HG02938 (cell line): ENCODE data around the gene TRPM5.
A peak's percentile ranks its signal among the peaks of the same experiment; 100 is the strongest.

Experiments used
- ATAC-seq: cut with Tn5 transposase; IDR thresholded peaks from one replicate; pipeline ENCODE4 v1.9.1; 2021; ENCODE audit warnings: mild to moderate bottlenecking, moderate library complexity; ENCODE audit not compliant: unreplicated experiment

TRPM5 gene

DNA sequence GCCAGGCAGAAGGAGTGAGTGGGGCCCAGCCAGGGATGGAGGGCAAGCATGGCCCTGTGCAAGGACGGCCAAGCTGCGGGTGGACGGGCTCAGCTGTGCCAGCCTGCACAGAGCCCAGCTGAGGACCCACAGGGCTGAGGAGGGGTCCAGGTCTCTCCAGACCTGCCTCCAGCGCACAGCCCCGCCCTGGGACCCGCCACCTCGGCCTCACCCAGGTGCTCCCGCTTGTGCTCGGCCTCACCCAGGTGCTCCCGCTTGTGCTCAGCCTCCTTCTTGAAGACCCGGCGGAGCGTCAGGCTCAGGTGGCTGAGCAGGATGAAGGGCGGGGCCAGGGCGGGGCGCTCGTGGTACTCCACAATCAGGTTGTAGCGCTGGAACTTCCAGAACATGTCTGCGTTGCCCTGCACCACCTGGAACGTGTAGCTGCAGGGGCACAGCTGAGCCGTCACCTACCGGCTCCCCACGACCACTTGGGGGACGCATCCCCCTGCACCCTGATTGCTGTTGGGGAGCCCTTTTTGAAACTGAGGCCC, 37.4 kb downstream of the TRPM5 start:
- ATAC-seq, result no peak

DNA sequence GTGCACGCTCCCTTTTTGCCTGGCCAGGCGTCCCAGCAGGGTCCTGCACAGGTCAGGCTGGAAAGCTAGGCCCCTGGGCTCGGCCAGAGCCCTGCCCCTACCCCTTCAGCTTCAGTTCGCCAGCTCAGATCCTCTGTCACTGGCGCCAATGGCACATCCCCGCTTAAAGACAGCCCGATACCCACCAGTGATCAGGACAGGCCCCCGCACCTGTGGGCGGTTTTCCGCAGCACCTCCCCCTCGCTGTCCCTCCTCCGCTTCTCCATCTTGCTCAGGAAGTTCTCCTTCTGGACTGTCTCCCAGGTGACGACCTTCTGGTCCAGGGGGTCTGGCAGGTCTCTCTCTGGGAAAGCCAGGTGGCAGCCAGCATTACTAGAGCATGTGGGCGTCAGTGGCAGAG, 37.9 kb downstream of the TRPM5 start:
- ATAC-seq, result no peak

DNA sequence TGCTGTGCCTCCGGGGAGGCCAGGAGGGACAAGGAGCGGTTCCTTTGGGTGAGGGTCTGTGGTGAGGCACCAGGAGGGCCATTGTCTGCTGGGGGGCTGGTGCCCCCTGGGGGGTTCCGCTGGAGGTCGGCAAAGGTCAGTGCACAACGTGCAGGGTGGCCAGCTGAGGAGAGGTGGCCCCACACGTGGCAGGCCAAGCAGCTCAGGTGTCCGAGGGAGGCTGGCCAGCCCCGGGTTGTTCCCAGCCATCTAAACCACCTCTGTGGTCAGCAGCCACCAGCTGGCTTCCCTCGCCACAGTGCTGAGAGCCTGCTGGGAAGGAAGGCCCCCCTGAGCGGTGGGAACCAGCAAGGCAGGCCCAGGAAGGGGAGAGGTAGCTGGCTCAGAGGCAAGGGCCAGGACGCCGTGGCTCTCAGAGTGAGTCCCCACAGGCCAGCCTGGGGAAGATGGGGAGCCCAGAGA, 39.5 kb downstream of the TRPM5 start:
- no peak for ATAC-seq

DNA sequence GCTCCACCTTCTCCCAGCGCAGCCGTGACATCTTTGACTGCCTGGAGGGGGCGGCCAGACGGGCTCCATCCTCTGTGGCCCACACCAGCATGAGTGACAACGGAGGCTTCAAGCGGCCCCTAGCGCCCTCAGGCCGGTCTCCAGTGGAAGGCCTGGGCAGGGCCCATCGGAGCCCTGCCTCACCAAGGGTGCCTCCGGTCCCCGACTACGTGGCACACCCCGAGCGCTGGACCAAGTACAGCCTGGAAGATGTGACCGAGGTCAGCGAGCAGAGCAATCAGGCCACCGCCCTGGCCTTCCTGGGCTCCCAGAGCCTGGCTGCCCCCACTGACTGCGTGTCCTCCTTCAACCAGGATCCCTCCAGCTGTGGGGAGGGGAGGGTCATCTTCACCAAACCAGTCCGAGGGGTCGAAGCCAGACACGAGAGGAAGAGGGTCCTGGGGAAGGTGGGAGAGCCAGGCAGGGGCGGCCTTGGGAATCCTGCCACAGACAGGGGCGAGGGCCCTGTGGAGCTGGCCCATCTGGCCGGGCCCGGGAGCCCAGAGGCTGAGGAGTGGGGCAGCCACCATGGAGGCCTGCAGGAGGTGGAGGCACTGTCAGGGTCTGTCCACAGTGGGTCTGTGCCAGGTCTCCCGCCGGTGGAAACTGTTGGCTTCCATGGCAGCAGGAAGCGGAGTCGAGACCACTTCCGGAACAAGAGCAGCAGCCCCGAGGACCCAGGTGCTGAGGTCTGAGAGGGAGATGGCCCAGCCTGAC, 41.2 kb downstream of the TRPM5 start:
- no peak for ATAC-seq

DNA sequence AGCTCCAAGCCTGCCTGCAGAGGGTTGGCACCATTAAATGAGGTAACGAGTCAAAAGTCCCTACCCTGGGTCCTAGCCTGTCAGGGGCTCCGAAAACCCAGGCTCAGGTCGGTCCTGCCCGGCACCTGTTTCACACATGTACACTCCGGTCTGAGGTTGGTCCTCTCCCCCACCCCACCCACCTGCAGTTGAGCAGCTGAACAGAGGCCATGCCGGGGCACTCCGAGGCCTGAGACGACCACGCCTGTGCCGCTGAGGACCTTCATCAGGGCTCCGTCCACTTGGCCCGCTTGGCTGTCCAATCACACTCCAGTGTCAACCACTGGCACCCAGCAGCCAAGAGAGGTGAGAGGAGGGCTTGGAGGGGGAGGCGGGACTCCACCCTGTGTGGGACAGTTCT, 42.2 kb downstream of the TRPM5 start:
- ATAC-seq, result no peak

DNA sequence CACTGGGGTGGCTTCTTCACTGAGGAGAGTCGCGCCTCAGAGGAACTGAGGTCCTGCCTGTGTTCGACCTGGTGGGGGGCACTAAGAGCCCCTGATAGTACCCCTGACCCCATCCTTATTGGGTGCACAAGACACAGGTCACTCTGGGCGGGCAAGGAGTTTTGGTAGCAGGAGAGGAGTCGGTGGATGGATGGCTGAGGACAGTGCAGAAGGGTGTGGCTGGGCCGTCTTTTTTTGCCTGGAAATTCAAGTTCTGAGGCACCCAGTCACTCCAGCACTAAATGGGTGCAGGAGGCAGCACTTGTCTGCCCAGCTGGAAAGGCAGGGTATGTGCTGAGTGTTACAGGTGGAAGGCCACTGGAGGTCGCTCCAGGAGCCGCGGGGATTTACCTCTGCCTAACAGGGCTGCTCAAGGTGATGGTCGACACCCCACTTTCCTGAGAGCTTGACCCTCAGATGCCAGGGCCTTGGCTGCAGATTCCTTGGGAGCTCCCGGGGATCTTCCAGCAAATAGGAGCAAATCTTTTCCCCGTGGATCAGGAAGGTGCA, 42.8 kb downstream of the TRPM5 start:
- no peak for ATAC-seq

DNA sequence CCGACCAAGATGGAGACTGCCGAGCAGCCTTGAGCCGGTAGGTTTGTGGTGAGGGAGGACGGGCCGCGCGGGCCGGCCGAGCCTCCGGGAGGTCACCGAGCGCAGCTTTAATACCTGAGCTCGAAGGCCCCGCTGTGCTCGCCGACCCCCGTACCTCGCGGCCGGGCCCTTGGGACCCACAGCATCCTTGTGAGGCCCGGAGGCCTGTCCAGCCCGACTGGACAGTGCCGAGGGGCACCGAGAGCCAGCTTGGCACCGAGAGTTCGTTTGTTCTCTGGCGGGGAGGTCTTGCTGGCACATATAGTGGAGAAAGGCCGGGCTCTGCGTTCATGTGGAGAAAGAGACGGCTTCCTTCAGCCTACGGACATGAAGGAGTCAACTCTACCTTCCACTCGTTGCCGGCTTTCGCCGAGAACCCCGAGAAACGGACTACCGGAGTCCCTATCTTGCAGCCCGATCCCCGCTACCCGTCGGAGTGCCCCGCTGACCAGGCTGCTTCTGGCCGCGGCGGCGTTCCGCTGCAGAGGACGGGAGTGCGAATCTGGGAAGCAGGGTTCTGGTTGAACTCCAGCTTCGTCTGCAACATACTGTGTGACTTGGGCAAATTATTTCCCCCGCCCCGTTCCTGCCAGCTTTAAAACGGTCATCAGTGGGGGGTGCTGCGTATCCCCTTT, 43.4 kb downstream of the TRPM5 start:
- no peak for ATAC-seq

DNA sequence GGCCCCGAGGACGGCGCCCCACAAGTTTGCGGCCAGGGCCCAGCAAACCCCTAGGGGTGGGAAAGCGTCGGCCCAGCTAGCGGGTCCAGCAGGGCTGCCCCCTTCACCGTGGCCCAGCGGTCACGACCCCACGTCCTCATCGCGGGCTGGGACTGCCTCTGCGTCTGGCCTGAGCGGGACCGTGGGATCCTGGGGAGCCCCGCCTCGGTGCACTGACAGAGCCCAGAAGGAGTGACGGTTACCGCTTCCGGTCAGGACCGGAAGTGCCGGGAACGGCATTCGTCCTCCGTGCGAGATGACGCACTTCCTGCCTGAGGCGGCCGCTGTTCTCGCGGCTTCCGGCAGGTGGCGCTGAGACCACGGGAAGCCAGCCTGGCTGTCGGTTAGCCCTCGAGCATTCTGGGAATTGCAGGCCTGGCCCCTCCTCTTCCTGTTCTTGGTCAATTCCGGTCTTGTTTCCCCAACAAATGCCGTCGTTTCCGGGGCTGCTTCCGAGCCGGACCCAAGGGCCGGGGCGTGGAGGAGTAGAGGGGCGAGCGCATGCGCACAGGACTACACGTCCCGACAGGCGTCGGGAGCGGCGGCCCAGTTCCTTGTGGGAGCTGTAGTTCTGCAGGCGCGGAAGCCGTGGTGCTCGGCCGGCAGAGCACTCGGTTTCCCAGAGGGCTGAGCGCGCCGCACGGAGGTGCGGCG, 44.1 kb downstream of the TRPM5 start, which contains the start of gene TSSC4:
TSSC4 (plus strand) TSS at position 682 of the 693 bp plus-strand sequence. CDS start 1,884 bp downstream, outside the sequence.
- ATAC-seq, result peak; percentile 89

DNA sequence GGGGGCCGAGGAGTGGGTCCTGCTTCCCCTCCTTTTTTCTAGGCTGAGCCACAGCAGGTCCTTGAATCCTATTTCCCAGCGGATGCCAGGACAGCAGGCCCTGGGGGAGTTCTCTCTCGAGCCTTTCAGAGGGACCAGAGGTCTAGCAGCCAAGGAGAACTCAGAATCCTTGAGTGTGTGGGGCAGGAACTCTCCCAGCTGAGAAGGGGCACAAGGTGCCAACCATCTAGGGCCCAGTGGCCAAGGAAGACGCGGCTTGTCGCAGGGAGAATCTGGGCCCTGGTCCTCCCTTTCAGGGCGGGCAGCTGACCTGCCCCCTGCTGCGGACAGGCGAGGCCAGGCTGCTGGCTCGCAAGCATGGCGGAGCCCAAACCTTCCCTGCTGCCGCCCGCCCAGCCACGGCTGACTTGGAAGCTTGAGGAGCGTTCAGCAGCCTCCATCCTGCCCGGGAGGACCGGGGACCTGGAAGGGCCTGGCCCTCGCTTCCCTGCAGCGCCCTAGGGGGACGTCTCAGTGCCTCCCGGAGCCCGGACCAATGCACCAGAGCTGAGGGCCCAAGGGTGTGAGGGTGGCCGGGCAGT, 44.7 kb downstream of the TRPM5 start:
- peak; percentile 16 for ATAC-seq

DNA sequence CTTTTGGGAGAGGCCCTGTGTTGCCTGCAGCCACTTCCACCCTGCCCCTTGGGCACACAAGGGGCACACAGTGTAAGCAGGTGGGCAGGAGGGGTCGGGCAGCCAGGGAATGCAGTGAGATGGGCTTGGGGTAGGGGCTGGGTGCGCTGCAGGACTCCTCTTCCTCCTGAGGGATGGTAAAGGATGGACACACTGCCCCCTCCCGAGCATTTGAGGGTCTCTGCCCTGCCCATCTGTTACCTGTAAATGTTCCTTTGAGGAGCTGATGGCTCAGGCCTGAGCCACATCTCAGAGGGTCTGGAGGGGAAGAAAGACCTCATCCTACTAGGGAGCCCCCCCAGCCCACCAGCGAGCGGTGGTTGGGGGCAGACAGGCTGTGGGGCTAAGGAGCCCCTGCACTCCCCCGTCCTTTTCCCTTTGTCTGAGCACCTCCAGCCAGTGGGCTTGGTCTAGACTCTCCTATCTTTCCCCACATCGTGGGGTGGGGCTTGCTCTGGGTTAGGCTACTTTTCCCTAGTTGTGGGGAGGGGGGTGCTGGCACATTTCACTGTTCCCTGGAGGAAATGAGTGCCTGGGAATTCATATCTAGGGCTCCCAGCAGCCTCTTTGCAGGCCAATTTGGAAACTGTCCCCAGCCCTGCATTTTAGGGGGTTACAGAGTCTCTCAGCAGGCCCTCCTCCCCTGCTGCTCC, 45.5 kb downstream of the TRPM5 start:
- ATAC-seq, result no peak

DNA sequence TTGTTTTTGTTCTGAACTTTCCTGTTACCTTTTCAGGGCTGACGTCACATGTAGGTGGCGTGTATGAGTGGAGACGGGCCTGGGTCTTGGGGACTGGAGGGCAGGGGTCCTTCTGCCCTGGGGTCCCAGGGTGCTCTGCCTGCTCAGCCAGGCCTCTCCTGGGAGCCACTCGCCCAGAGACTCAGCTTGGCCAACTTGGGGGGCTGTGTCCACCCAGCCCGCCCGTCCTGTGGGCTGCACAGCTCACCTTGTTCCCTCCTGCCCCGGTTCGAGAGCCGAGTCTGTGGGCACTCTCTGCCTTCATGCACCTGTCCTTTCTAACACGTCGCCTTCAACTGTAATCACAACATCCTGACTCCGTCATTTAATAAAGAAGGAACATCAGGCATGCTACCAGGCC, 47.3 kb downstream of the TRPM5 start:
- ATAC-seq, result no peak

DNA sequence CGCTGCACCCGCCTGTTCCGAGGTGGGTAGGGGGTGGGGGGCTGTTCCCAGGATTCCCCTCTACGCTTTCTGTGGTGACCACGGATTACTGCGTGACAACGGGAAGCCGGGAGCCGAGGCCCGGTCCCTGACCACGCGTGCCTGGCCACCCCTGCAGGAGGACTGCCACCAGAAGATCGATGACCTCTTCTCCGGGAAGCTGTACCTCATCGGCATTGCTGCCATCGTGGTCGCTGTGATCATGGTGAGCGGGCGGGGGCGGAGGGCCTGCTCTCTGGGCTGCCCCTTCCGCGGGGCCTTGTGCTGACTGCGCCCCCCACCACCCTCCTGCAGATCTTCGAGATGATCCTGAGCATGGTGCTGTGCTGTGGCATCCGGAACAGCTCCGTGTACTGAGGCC, 47.8 kb downstream of the TRPM5 start:
- no peak for ATAC-seq

DNA sequence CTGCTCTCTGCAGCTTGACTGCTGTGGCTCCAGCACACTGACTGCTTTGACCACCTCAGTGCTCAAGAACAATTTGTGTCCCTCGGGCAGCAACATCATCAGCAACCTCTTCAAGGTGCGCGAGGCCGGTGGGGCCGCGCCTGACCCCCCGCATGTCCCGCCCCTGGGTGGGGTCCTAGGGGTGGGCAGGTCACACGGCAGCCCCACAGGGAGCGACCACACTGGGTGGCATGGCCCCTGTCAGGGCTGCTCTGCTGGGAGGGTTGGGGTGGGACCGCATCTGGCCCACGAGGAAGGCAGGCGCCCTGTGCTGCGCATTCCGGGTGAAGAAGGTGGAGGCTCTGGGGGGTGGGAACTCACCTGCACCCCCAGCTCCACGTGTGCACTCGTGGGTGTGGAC, 48.5 kb downstream of the TRPM5 start:
- no peak for ATAC-seq

DNA sequence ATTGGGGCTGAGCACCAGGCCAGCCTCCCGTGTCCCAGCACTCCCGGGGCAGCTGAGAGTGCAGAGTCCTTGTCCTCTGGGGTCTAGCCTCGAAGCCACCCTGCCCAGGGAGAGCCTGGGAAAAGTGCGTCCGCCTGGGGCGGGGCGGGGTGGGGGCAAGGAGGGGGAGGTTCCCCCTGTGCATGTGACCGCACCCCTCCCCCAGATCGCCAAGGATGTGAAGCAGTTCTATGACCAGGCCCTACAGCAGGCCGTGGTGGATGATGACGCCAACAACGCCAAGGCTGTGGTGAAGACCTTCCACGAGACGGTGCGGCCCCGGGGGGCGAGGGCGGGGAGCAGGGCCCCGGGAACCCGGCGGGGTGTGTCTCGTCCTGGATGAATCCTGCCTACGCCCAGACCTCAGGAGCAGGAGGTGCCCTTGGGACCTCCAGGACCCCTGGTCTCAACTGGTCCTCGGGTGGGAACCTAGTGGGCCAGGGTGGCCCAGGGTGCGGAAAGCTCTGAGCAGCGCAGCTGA, 49.0 kb downstream of the TRPM5 start:
- ATAC-seq, result no peak

DNA sequence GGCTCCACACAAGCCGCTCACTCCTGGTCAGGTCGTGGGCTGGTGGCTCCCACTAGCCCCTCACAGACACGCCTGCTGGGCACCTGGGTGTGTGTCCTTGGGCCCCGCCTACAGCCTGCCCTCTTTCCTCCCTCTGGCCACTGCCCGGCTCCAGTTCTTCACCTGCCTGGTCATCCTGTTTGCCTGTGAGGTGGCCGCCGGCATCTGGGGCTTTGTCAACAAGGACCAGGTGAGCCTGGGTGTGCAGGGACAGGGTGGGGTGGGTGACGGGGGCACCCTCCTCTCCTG, 49.6 kb downstream of the TRPM5 start:
- ATAC-seq, result no peak
